C4-2B (cell line): ENCODE measurements around the gene LMBR1.

Source experiments
- ZFX ChIP-seq: fragments of 450-650 bp; IDR thresholded peaks from 2 replicates; pipeline ENCODE4 v1.6.1; 2017
- TF ChIP-seq, protein P1 (sequence below): fragments of 450-650 bp; conservative IDR thresholded peaks from 2 replicates; pipeline ENCODE4 v1.5.1; 2017; ENCODE audit warnings: mild to moderate bottlenecking

DNA sequence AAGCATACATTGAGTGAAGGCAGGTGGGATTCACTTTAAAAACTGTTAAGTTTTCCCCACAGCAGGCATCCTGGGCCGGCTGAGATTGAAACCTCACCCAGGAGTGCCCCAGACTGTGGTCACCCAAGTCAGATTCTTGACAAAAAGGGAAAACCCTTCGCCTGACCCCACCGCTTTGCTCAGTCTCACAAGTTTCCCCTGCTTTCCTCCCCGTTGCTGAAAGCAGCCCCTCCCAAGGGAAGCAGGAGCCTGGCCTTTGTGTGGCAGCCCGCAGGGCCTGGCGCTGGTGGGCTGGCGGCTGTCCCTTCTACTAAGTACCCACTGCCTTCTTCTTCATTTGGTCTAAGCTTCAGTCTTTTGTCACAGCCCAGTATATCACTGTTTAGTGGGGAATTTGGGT is 236.4 kb downstream of the LMBR1 start:
- TF ChIP-seq, protein P1, sequence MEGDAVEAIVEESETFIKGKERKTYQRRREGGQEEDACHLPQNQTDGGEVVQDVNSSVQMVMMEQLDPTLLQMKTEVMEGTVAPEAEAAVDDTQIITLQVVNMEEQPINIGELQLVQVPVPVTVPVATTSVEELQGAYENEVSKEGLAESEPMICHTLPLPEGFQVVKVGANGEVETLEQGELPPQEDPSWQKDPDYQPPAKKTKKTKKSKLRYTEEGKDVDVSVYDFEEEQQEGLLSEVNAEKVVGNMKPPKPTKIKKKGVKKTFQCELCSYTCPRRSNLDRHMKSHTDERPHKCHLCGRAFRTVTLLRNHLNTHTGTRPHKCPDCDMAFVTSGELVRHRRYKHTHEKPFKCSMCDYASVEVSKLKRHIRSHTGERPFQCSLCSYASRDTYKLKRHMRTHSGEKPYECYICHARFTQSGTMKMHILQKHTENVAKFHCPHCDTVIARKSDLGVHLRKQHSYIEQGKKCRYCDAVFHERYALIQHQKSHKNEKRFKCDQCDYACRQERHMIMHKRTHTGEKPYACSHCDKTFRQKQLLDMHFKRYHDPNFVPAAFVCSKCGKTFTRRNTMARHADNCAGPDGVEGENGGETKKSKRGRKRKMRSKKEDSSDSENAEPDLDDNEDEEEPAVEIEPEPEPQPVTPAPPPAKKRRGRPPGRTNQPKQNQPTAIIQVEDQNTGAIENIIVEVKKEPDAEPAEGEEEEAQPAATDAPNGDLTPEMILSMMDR = no peak
- no peak for TF ChIP-seq ZFX
